GM12892 (cell line): ENCODE results near the gene PIPOX.

Source experiments
- POLR2A ChIP-seq: IDR thresholded peaks from 2 replicates; pipeline ENCODE4 v1.6.1; 2011; ENCODE audit warnings: low read depth, low read length, control low read depth
- POLR2AphosphoS5 ChIP-seq: IDR thresholded peaks from 2 replicates; pipeline ENCODE4 v1.6.1; 2011; ENCODE audit warnings: low read depth, low read length, control low read depth

- TF ChIP-seq POLR2AphosphoS5 (no peak), POLR2A (no peak)
These were observed 42.0 kb upstream of the PIPOX start for GRCh38 chr17:29000973-29001372.
